SU-DHL-6 (cell line): ENCODE measurements around the gene JSRP1.

ENCODE experiments used
- CTCF ChIP-seq: fragments of 200-600 bp; sonication (generic); IDR thresholded peaks from one replicate; pipeline ENCODE4 v1.5.1; 2017; ENCODE audit warnings: antibody characterized with exemption, mild to moderate bottlenecking, low read length, moderate library complexity; ENCODE audit not compliant: insufficient read depth, poor library complexity, severe bottlenecking
- EZH2phosphoT487 ChIP-seq: fragments of 200-600 bp; sonication (generic), shearing (Covaris generic); conservative IDR thresholded peaks from 2 replicates; pipeline ENCODE4 v1.6.1; 2018; ENCODE audit warnings: mild to moderate bottlenecking, antibody characterized with exemption, low read length, moderate library complexity, mixed read lengths

- TF ChIP-seq CTCF = no peak
- no peak for TF ChIP-seq EZH2phosphoT487
Observed at GRCh38 chr19:2280633-2281264, 24.5 kb upstream of the JSRP1 start.
